Suppressor macrophage treated with lipopolysaccharide for 1 hour (primary cell): Measurements from ENCODE around the gene TOM1L2.
"Not testable (repeated sequence)": the region's sequence is repeated elsewhere in the genome, so short reads cannot be mapped to it uniquely, and the experiment has no call there.

Experiments used
- DNase-seq, 3 donors: peaks; one replicate each; pipeline ENCODE4 v3.0.0-alpha.2; 2020 to 2022

The TOM1L2 gene

DNA sequence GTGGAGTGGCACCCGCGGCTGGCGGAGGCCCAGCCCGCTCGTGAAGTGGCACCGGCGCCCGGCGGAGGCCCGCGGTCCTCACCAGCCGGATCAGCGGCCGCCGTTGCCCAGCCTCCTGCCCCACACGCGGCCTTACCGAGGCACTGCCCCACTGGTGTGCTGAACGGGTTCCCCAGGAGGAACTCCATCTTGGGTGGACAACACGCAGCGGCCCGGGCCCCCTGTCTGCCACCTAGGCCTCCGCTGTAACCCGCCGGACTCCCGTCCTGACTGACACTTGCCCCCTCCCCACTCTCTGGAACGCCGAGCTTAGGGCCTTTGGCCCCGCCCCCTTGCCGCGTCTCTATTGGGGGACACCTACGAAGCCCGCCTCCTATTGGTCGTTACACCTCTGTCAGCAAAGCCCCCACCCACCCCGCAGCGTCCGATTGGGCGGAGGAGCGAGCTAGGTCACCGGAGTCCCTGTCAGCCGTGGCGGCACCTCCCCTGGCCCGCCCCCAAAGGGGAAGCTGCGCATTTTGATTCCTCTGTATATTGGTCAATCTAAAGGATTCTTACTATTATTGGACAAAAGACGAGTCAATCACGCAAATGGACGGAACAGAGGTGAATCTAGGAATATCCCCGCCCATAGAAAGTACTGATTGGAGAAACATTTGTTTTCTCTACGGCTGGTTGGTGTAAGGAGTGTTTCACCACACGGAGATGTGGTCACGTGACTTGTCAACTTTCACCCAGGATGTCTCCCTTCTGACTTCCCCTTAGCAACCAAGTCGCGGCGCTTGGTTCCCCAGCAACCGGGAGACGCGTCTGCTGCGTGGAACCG lies at the start of gene TOM1L2, which contains the start of gene DRC3:
TSS of gene TOM1L2 (minus strand) at position 275 of the 826 bp plus-strand sequence. CDS start at position 188, 87 bp downstream.
TSS of gene DRC3 (plus strand) at position 737 of the 826 bp plus-strand sequence. CDS start 4,737 bp downstream, outside the sequence.
- DNase-seq, result peak; percentile 100

GRCh38 chr17:18021372-18021771 lies 49.2 kb upstream of the TOM1L2 start:
- no peak for DNase-seq

DNA sequence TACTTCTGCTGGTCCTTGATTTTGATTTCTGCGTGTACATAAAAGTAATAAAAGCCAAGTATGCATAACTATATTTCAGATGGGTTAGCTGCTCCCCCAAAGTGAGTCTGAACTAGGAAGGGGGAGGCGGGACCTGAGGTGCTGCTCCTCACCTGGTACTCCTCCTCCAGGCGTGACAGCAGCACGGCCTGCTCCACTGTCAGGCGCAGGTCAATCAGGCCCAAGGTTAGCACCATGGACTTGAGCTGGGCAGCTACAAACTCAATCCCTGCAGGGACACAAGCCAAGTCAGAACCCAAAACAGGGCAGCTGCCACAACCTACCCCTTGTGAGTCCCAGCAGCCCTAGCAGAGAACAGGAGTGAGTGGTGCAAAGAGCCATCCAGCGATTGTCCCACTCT lies 48.8 kb upstream of the TOM1L2 start:
- no peak for DNase-seq

DNA sequence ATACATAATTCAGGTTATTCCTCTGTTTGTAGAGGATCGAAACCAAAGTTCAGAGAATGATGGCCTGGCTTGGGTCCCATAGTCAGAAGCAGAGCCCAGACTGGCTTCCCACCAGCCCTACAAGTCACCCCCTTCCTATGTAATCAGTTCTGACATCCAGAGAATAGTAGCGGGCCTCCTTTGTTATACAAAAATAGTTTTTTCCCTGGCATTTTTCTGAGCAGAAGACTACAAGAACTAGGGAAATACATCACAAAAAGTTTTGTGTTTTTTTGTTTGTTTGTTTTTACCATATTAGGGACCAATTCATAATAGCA lies 47.6 kb upstream of the TOM1L2 start:
- no peak for DNase-seq

DNA sequence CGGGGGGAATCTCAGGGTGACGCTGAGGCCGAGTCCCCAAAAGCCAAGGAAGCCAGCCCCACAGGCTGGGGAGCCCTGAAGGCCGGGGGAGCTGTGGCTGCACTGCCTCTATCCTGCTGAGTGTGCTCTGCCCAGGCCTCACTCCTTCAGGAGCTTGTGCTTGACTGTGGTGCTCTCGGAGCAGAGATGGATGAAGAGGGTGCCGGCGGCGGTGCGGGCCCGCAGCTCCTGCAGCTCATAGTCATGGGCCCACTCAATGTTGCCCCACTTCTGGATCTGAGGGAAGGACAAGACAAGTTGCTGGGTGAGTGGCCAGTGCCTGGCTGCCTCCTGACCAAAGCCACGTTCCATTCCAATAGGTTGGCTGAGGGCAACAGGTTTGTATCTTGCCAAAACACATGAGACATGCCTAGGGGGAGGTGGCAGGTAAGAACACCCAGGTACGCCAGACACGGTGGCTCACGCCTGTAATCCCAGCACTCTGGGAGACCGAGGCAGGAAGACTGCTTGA lies 46.3 kb upstream of the TOM1L2 start:
- no peak for DNase-seq

- DNase-seq, result no peak
Observed at GRCh38 chr17:18017958-18018357, 45.8 kb upstream of the TOM1L2 start.

DNA sequence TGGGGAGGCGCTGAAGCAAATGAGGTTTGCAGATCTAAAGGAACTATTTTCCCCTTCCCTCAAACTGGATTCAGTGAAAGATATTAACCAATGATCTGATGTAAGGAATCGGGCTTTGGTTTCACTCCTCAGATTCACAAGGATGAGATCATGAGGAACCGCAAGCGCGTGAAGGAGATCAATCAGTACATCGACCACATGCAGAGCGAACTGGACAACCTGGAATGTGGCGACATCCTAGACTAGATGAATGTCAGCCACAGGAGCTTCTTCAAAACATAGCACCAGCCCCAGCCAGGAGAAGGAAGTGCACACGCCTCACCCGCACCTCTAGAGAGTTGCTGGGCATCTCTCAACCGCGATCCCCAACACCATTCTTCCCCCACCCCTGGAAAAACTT lies 44.2 kb upstream of the TOM1L2 start:
- no peak for DNase-seq

- DNase-seq, result no peak
Observed at GRCh38 chr17:18015593-18015992, 43.4 kb upstream of the TOM1L2 start.

GRCh38 chr17:18014006-18014405 lies 41.8 kb upstream of the TOM1L2 start:
- DNase-seq, result no peak

DNA sequence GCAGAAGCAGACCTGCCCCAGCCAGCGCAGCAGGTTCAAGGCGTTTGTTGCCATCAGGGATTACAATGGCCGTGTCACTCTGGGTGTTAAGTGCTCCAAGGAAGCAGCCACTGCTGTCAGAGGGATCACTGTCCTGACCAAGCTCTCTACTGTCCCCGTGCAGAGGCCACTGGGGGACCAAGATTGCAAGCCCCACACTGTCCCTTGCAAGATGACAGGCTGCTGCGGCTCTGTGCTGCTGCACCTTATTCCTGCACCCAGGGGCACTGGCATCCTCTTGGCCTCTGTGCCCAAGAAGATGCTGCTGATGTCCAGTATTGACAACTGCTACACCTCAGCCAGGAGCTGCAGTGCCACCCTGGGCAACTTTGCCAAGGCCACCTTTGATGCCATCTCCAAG lies 39.1 kb upstream of the TOM1L2 start:
- DNase-seq, result no peak

GRCh38 chr17:18009609-18010420 lies 37.6 kb upstream of the TOM1L2 start:
- DNase-seq, result no peak

DNA sequence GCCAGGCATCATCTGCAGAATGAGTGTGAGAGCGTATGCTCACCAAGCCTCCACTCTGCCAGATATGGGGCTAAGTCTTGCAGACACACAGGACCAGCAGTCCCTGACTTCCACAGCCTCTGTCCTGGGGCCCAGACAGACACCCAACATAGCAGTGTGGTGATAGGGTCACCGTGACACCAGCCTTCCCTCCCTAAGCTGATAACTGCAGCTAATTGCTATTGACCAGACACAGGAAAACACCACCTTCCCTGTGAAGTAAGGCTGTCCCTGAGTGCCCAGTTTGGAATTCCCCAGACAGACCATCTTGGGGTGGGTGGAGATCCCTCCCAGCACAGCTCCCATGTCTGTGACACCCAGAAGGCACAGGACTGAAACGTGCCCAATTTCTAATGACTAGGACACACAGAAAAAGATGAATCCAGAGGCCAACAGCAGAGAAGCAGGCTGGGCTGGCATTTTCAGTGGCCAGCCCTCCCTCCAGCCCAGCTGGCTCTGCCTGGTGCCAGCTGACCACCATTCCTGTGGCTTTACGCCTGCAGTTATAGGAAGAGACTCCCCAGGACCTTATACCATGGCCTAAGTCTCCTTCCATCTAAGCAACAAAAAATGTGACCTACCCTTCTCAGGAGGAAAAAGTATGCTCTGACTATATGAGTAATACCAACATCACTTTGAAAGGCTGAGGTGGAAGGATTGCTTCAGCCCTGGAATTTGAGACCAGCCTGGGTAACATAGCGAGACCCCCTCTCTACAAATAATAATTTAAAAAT lies 36.5 kb upstream of the TOM1L2 start:
- DNase-seq, result no peak

GRCh38 chr17:18006495-18007239 lies 34.5 kb upstream of the TOM1L2 start:
- no peak for DNase-seq

GRCh38 chr17:18005496-18005895 lies 33.3 kb upstream of the TOM1L2 start:
- no peak for DNase-seq

- no peak for DNase-seq
Observed at GRCh38 chr17:18004884-18005305, 32.7 kb upstream of the TOM1L2 start.

- no peak for DNase-seq
Observed at GRCh38 chr17:18004345-18004744, 32.1 kb upstream of the TOM1L2 start.

GRCh38 chr17:18002171-18002570 lies 30.0 kb upstream of the TOM1L2 start:
- no peak for DNase-seq

DNA sequence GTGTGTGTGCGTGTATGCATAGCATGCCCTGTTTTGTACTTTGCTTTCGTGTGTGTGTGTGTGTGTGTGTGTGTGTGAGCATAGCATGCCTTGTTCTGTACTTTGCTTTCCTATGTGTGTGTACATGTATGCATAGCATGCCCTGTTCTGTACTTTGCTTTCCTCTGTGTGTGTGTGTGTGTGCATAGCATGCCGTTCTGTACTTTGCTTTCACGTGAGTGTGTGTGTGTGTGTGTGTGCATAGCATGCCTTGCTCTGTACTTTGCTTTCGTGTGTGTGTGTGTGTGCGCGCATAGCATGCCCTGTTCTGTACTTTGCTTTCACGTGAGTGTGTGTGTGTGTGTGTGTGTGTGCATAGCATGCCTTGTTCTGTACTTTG lies 27.8 kb upstream of the TOM1L2 start:
- no peak for DNase-seq

GRCh38 chr17:17999364-18000029 lies 27.3 kb upstream of the TOM1L2 start:
- DNase-seq, result no peak

DNA sequence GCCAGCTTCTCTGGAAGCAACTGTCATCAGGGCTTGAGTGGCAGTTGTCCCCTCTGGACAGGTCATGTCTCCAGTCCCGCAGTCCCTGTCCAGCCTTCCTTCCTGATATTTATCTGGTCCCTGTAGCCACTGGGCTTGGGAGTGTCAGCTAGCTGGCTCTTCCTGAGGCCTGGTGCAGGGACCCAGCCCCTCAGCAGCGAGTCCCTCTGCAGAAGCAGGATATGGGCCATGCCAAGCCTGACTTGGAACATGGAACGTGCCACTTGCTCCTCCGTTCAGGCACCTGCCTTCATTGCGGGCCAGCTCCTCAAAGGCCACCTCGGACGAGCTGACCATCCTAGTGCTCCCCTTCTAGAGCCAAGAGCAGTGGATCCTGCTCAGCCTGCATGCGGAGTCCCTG lies 26.7 kb upstream of the TOM1L2 start:
- no peak for DNase-seq

DNA sequence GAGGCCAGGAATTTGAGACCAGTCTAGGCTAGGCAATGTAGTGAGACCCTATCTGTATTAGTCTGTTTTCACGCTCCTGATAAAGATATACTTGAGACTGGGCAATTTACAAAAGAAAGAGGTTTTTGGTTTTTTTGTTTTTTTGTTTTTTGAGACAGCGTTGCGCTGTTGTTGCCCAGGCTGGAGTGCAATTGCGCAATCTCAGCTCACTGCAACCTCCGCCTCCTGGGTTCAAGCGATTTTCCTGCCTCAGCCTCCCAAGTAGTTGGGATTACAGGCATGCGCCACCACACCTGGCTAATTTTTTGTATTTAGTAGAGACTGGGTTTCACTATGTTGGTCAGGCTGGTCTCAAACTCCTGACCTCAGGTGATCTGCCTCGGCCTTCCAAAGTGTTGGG lies 23.7 kb upstream of the TOM1L2 start:
- not testable (repeated sequence) for DNase-seq
